IPS DF 4.7 (cell line): Measurements from ENCODE around the gene VWA8.

Source experiments
- DNase-seq: peaks from one replicate; pipeline ENCODE4 v3.0.0-alpha.2; 2013; ENCODE audit warnings: low spot score; ENCODE audit errors: extremely low read depth

Gene VWA8

DNA sequence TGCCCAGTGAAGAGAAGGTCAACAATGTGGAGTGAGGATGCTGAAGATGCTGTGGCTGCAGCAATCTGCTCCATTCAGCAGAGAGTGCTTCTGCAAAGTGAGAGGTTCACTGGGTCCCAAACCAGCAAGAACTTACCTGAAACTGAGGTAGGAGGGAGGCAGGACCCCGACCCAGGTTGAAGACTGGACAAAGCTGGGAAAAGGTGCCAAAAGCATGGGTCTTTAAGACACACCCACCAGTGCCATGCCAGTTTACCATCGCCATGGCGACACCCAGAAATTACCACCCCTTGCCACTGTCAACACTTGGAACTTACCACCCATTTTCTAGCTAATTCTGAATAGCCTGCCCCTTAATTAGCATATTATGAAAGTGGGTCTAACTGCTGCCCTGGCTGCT lies 432.9 kb downstream of the VWA8 start:
- no peak for DNase-seq

DNA sequence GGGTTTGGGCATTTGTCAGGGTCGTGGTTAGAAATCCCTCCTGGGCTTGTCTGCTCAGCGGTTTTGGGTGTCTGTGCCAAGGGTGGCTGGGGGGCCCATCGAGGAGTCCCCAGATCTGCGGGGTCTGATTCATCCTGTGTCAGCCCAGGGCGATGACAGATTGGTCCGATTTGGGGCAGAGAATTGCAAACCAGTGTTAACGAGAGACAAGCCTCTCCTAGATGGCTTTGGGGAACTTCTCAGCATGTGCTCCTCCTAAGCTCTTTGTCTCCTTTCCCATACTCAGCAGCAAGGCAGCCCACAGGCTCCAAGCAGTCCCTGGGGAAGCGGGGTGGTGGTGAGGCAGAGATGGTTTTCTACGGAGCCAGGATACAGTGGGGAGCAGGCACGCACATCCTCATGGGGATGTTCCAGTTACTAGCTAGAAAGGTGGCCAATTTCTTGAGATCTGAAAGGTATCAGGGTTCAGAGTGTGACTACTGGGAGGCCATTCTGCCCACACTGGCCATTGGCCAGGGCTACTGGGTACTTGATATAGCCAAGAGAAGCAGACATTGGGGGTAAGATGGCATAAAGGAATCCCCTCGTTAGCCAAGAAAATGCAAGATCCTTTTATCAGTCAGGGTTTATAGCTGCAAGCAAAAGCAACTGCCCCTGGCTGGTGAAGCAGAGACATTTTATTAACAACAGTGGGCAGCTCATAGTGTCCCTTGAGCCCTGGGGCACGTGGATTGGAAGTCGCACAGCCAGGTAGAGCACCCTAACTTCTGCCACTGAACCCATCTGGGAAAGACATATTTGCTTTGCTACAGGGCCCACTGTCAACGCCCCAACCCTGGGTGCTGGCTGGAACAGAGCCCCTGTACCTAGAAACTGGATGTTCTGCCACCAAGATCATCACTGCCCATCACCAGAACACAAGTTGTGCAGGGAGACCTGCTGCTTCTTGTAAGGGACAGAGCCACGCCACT lies 440.0 kb downstream of the VWA8 start:
- DNase-seq: no peak

DNA sequence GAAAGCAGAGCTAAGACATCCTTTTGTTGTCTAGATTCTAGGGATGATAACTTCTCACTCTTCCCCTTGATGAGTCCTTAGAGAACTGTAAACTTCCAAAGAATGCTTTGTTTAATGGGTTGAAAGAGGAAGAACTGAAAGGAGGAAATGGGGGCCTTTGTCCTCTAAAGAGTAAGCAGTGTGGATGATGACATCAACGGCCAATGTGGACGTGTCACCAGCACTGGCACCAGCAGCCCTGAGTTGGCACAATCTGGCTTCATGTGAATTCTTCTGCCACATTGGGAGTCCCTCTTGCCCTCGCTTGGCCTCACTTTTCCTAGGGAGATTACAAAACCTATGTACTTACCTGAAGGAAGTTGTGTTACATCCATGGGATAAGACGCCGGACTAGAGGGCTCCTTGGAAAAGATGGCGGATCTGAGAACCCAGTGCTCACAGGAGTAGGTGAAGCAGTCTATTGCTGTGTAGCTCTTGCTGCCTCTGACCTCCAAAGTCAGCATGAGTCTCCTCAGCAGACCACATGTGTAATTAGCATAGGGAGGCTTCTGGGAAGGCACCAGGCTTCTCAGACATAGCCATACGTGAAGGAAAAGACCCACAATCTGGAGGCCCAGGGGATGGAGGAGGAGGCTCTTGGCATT lies 440.8 kb downstream of the VWA8 start:
- no peak for DNase-seq
